NOMO-1 treated with DMSO at 0.1 percent for 48 hours (cell line): ENCODE results near the gene CCN2.
"Not testable (repeated sequence)": the region's sequence is repeated elsewhere in the genome, so short reads cannot be mapped to it uniquely, and the experiment has no call there.

ENCODE experiments used
- DNase-seq: peaks from one replicate; lab custom pipeline; 2025; ENCODE audit not compliant: unreplicated experiment; lab: John Stamatoyannopoulos, UW

Gene CCN2

DNA sequence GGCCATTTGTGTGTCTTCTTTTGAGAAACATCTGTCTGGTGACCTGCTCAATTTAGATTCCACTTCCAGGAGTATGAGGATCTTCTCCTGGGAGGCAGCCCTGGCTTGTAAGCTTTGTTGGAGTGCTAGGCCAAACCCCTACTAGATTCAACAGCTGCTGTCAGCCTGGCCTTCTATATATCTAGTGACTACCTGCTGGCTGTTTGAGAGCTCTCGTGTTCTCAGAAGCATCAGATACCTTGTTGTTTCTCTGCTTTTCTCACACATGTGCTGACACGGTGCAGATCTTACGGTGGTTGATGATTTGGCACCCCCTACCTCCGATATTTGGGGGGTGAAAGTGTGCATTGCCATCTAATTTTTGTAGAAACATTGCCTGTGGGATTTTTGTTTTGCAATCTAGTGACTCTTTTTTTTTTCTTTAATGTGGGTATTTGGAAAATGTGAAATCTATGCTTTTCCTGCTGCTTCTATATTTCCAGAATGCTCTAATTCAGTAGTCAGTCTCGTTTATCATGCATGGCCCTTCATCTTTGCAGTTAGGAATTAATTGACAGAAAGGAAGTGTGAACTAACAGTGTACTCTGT lies 4.7 kb downstream of the CCN2 start:
- DNase-seq: no peak

DNA sequence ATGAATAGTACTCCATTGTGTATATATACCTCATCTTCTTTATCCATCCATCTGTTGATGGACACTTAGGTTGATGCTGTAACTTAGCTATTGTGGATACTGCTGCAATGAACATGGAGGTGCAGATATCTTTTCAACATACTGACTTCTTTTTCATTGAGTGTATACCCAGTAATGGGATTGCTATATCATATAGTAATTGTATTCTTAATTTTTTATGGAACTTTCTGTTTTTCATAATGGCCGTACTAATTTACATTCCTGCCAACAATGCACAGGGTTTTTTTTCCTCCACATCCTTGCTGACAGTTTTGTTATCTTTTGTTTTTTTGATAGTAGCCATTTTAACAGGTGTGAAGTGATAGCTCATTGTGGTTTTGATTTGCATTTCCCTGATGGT lies 5.2 kb downstream of the CCN2 start:
- DNase-seq: no peak

DNA sequence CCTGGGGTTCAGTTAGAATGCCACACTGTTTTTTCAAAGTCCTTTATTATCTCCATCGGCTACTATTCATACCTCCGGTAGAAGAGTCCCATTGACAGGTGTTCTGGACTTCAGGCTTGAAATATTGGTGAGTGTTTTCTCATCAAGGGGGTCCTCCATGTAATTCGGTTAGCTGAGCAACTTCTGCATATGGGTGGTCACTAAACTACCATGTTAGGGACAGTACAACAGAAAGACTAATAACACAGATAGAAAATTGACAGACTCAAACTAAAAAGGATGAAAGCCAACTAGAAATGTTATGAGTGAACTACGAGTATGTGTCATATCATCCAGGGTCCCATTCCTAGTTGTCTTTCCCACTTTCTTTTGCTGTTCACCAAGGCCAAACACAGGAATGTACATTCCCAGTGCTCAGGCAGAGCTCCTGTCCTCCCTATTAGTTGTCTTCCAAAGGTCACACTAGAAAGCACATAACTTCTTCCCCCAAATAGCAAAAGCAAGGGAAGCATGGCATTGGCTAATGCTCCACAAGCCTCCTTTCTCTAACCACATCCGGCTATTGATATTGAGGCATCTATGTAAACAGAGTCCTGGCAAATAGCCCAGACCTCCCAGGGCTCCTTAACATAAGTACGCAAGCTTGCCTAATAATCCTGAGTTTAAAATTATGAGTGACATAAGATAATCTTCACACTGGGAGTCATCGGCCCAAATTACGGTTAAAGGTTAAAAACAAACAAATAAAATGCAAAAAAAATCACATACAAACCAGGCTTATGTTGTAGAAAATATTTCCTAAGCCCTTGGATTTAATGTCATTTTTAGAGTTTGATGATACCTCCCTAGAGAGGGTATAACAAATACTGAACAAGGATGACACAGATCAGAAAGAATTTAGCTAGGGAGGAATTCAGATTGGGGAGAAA lies 13.2 kb downstream of the CCN2 start:
- no peak for DNase-seq

GRCh38 chr6:131937226-131937625 lies 13.9 kb downstream of the CCN2 start:
- DNase-seq: no peak

DNA sequence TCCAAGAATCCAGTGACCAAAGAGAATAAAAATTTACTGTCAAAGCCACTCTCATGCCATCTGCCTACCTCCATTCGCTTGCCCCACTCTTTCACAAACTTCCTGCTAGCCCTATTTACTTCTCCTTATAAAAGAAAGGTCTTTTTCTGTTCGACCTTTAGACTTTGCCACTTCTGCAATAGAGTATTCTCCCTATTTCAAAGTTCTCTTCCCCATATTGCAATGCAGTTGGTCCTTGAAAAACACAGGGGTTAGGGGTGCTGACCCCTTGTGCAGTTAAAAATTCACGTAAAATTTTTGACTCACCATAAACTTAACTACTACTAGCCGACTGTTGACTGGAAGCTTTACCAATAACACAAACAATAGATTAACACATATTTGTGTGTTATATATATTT lies 15.0 kb downstream of the CCN2 start:
- peak; percentile 90 for DNase-seq

DNA sequence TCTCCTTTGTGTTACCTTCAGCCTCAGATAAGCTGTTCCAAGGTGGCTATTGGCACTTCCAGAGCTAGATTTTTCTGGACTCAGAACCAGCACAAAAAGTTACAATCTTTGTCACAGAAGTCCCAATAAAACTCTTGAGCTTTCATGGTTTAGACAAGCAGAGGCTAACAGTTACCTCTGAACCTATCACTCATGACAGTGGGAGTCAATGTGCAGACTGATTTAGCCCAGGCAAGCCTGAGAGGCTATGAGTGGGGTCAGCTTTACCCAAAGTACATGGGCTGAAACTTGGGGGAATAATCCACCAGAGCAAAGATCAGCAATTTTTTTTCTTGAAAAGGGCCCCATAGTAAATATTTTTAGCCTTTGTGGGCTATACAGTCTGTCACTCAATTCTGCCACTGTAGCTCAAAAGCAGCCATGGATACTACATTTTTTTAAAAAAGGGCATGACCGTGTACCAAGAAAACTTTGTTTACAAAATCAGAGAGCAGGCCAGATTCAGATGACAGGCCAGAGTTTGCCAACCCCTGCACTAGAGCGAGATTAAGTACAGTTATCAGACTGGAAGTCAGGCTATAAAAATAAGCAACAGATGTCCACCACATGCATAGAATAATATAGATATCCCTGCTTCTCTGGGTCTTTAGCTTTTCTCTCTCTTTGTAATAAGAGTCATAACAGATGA lies 20.0 kb downstream of the CCN2 start:
- DNase-seq: no peak

DNA sequence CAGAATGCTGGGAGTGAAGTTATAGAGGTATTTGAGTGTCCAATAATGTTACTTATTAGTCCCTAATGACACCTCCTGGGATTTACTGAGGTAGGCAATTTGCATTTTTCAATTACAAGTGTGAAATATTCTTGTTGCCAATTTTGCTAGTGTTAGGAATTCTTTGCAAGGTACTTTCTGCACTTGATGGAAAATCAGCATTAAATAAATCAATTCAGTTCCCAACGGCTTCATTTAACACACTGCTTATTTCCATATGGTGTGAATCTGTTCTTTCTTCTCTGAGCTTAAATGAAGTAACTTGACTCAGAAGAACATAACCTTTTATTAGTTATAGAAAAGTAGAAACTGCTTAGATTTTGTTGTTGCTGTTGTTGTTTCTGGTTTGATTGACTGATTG lies 21.2 kb downstream of the CCN2 start:
- DNase-seq: no peak

DNA sequence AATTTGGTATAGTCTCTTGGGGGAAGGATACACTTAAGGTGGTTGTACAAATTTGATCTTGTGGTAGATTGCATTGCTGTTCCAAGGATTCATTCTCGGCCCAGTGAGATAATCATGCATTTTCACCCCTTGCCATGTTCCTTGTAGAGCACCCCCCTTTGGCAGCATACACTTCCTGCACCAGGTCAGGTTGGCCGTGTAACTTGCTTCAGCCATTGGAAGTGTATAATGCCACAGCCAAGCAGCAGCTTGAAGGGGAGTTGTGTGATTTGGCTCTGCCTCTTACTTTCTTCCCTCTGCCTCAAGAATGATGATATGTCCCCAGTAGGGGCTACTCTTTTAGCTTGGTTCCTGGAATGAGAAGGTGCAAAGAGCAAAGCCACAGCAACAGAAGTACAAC lies 21.9 kb downstream of the CCN2 start:
- no peak for DNase-seq

GRCh38 chr6:131924881-131925474 lies 26.2 kb downstream of the CCN2 start:
- peak; percentile 50 for DNase-seq

- peak; percentile 44 for DNase-seq
These were observed 27.8 kb downstream of the CCN2 start for GRCh38 chr6:131923356-131923755.

GRCh38 chr6:131920656-131921055 lies 30.5 kb downstream of the CCN2 start:
- no peak for DNase-seq

DNA sequence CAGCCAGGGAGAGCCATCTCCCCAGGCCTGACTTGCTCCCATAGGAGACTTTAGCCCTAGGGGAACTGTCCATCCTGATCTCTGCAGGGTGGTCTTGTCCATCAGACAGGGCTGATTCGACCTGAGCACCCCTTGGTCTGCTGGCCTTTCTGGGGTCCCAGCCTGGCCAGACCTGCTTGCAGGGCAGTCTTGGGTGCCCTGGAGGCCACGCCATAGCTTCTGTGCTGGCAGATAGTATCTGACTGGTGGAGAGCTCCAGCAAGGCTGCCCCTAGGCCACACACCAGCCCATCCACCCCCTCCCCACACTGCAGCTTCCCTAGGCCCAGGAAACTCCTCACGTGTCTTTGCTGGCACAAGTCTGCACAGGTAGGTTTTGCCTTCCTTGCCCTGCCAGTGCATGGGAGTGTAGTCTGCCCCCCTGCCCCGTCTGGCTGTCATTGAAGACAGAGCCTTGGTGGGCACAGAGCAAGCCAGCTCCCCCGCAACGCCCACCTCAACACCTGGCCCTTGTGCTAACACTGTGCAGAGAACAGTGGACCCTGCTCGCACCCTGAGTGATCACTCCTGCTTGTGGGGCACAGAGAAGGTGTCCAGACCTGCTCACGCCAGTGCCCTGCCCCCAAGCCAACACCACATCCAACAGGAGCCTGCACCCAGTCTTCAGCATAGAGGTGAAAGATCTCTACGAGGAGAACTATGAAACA lies 32.4 kb downstream of the CCN2 start:
- no peak for DNase-seq

GRCh38 chr6:131917763-131918649 lies 33.2 kb downstream of the CCN2 start:
- DNase-seq: no peak

GRCh38 chr6:131917318-131917717 lies 33.9 kb downstream of the CCN2 start:
- peak; percentile 66 for DNase-seq

DNA sequence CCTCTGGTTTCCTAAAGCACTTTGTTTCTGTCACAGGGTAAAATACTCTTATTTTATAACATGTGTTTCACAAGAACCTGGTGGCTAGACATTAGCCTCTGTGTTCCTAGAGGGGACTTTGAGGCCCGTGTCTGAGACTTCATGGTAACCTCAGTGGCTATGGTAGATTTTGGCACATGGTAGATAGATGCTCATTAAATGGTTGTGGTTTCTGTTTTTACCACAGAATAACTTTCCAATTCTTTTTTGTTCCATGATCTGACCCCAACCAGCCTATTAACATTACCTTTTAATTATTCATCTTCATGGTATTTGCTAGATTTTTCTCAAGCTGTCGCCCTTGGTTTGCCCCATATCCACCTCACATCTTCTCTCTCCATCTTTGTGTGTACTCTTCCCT lies 34.3 kb downstream of the CCN2 start:
- DNase-seq: no peak

DNA sequence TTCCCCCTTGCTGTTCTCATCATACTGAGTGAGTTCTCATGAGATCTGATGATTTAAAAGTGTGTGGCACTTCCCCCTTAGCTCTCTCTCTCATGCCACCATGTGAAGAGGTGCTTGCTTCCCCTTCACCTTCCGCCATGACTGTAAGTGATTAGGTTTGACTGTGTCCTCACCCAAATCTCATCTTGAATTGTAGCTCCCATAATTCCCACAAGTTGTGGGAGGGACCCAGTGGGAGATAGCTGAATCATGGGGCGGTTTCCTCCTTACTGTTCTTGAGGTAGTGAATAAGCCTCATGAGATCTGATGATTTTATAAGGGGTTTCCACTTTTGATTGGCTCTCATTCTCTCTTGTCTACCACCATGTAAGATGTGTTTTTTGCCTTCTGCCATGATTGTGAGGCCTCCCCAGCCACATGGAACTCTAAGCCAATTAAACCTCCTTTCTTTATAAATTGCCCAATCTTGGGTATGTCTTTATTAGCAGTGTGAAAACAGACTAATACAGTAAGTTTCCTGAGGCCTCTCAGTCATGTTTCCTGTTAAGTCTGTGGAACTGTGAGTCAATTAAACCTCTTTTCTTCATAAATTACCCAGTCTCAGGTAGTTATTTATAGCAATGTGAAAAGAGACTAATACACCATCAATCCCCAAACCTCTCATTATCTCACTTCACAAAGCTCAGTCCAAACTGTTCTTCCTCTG lies 34.9 kb downstream of the CCN2 start:
- not testable (repeated sequence) for DNase-seq

DNA sequence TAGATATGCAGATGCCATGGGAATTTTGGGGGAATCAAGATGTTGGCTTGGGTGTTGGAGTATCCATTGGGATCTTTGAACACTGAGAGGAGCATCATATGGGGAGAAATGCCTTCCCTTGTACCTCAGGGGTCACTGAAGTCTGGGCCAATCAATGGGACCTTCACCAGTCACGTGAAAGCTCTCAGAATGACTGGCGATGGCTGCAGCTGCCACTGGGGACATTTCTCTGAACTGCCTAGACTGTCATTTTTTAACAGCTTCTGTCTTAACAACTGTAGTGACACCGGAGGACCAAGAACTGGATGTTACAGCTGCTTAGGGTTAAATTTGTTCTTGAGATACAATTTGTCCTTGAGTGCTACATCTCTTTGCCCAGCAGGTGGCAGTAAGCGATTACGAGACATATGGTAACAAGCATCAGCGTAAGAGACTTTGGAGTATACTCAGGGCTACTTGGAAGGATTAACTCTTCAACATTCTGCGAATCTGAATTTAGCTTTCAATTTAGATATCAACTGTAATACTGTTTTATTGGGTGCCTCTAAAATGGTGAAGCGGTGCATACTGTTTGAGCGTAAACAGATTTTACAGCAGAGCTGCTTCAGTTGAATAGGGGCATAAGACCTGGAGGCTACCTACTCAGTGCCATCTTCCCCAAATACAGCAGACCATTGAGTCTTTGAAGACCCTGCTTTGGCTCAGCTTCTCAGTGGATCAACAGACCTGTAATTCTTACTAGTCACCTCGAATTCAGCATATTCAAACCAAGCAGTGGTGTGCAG lies 36.0 kb downstream of the CCN2 start:
- DNase-seq: peak; percentile 65

- no peak for DNase-seq
These were observed 36.9 kb downstream of the CCN2 start for GRCh38 chr6:131914234-131914633.

GRCh38 chr6:131911951-131912350 lies 39.2 kb downstream of the CCN2 start:
- no peak for DNase-seq
